ENCODE measurements around the gene EIF4G3.

GRCh38 chr1:20790785-20791184 is 385.9 kb downstream of the EIF4G3 start:
- no peak for TF ChIP-seq NR2C1 (IDR thresholded peaks at IDR 0.05)
- no peak for TF ChIP-seq NFYA (IDR thresholded peaks at IDR 0.05; ENCODE audit: borderline replicate concordance, low read depth, low read length)
- no peak for TF ChIP-seq RCOR1 (conservative IDR thresholded peaks at IDR 0.05; ENCODE audit: low read depth, low read length)
- no peak for TF ChIP-seq RFX5 (IDR thresholded peaks at IDR 0.05; ENCODE audit: low read depth, low read length)
- TF ChIP-seq, protein P1, sequence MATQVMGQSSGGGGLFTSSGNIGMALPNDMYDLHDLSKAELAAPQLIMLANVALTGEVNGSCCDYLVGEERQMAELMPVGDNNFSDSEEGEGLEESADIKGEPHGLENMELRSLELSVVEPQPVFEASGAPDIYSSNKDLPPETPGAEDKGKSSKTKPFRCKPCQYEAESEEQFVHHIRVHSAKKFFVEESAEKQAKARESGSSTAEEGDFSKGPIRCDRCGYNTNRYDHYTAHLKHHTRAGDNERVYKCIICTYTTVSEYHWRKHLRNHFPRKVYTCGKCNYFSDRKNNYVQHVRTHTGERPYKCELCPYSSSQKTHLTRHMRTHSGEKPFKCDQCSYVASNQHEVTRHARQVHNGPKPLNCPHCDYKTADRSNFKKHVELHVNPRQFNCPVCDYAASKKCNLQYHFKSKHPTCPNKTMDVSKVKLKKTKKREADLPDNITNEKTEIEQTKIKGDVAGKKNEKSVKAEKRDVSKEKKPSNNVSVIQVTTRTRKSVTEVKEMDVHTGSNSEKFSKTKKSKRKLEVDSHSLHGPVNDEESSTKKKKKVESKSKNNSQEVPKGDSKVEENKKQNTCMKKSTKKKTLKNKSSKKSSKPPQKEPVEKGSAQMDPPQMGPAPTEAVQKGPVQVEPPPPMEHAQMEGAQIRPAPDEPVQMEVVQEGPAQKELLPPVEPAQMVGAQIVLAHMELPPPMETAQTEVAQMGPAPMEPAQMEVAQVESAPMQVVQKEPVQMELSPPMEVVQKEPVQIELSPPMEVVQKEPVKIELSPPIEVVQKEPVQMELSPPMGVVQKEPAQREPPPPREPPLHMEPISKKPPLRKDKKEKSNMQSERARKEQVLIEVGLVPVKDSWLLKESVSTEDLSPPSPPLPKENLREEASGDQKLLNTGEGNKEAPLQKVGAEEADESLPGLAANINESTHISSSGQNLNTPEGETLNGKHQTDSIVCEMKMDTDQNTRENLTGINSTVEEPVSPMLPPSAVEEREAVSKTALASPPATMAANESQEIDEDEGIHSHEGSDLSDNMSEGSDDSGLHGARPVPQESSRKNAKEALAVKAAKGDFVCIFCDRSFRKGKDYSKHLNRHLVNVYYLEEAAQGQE (IDR thresholded peaks at IDR 0.05; ENCODE audit: low read depth, low read length), result no peak
- TF ChIP-seq CTCF (IDR thresholded peaks at IDR 0.05 in 2 of 3, conservative IDR thresholded peaks at IDR 0.05 in 1 of 3; ENCODE audit: control insufficient read depth in 2 of 3, extremely low read depth in 1 of 3, insufficient read depth in 1 of 3, low read depth in 3 of 3, low read length in 3 of 3), result no peak
- no peak for TF ChIP-seq KDM1A (IDR thresholded peaks at IDR 0.05; ENCODE audit: borderline replicate concordance)
- no peak for TF ChIP-seq NBN (IDR thresholded peaks at IDR 0.05)
- TF ChIP-seq, protein P2, sequence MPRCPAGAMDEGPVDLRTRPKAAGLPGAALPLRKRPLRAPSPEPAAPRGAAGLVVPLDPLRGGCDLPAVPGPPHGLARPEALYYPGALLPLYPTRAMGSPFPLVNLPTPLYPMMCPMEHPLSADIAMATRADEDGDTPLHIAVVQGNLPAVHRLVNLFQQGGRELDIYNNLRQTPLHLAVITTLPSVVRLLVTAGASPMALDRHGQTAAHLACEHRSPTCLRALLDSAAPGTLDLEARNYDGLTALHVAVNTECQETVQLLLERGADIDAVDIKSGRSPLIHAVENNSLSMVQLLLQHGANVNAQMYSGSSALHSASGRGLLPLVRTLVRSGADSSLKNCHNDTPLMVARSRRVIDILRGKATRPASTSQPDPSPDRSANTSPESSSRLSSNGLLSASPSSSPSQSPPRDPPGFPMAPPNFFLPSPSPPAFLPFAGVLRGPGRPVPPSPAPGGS (IDR thresholded peaks at IDR 0.05; ENCODE audit: borderline replicate concordance, insufficient read depth, low read depth, low read length, poor library complexity, severe bottlenecking), result no peak
- TF ChIP-seq BCLAF1 (IDR thresholded peaks at IDR 0.05), result no peak

Data from GM12878 (cell line).